Caco-2 (cell line): ENCODE measurements around the gene CEBPA. TPM values are rescaled to one million over a fixed set of nuclear protein-coding genes. Genes with fewer than 3 reads are reported as not detected.

ENCODE experiments used
- BruUV-seq: library from RNA; stranded (reverse); fragments of 400-500 nt; replicated peaks from 2 replicates; lab custom pipeline; 2021; lab: Mats Ljungman, UMichigan
- CTCF ChIA-PET: fragments of 300-600 bp; sonication (Branson Sonifier 250); formaldehyde crosslinking; loops from one replicate; lab custom pipeline; 2022; ENCODE audit warnings: antibody characterized with exemption; lab: Charles Lee
- POLR2A ChIA-PET: fragments of 300-600 bp; sonication (Branson Sonifier 250); formaldehyde crosslinking; loops from one replicate; lab custom pipeline; 2022; ENCODE audit warnings: antibody characterized with exemption; lab: Charles Lee
- DNase-seq, 2 experiments: peaks; one replicate each; pipeline versions ENCODE4 v3.0.0 to v3.0.0-alpha.2; 2020 to 2022
- H3K27me3 ChIP-seq: replicated peaks from 2 replicates; pipeline ENCODE4 v1.6.0; 2011; ENCODE audit warnings: low read length; ENCODE audit not compliant: control insufficient read depth, insufficient read depth
- H3K36me3 ChIP-seq: 2 replicates; pipeline ENCODE4 v1.5.1; 2011; ENCODE audit warnings: low read length; ENCODE audit not compliant: control insufficient read depth, insufficient read depth
- H3K4me1 ChIP-seq: fragments of 250-450 bp; sonication (Bioruptor Pico); 2 replicates; pipeline ENCODE4 v1.5.1; 2020; ENCODE audit warnings: mild to moderate bottlenecking
- H3K4me3 ChIP-seq: 2 replicates; pipeline ENCODE4 v1.5.1; 2011; ENCODE audit warnings: low read depth, mild to moderate bottlenecking, control low read depth, low read length
- H3K9me3 ChIP-seq: fragments of 250-450 bp; sonication (Bioruptor Pico); 2 replicates; pipeline ENCODE4 v1.5.1; 2020; ENCODE audit warnings: mild to moderate bottlenecking, moderate library complexity
- H3K27ac Mint-ChIP-seq: one replicate; pipeline ENCODE4 v1.8.0; 2022; ENCODE audit warnings: mixed read lengths; ENCODE audit not compliant: unreplicated experiment
- H3K27me3 Mint-ChIP-seq: one replicate; pipeline ENCODE4 v1.8.0; 2022; ENCODE audit warnings: mixed read lengths; ENCODE audit not compliant: insufficient read depth, unreplicated experiment
- H3K36me3 Mint-ChIP-seq: one replicate; pipeline ENCODE4 v1.8.0; 2022; ENCODE audit warnings: mild to moderate bottlenecking, mixed read lengths; ENCODE audit not compliant: insufficient read depth, unreplicated experiment
- H3K4me1 Mint-ChIP-seq: one replicate; pipeline ENCODE4 v1.8.0; 2022; ENCODE audit warnings: low read depth, mixed read lengths; ENCODE audit not compliant: unreplicated experiment
- H3K4me3 Mint-ChIP-seq: one replicate; pipeline ENCODE4 v1.8.0; 2022; ENCODE audit warnings: mild to moderate bottlenecking, moderate library complexity, mixed read lengths; ENCODE audit not compliant: unreplicated experiment
- H3K9me3 Mint-ChIP-seq: one replicate; pipeline ENCODE4 v1.8.0; 2022; ENCODE audit warnings: mixed read lengths; ENCODE audit not compliant: unreplicated experiment
- CTCF ChIP-seq, 2 experiments: fragments of 200-600 bp in 1 of 2; IDR thresholded peaks; 1 replicate in 1 of 2; 2 replicates in 1 of 2; pipeline versions ENCODE4 v1.5.1 to v1.8.0; 2011 to 2022; ENCODE audit warnings: antibody characterized with exemption in 1 of 2, control low read depth in 1 of 2, inconsistent platforms in 1 of 2, low read depth in 1 of 2, low read length in 1 of 2, mild to moderate bottlenecking in 1 of 2, moderate library complexity in 1 of 2; ENCODE audit not compliant: insufficient read depth in 1 of 2, severe bottlenecking in 1 of 2, unreplicated experiment in 1 of 2
- intact Hi-C: fragments of 100-400 bp; cut with micrococcal nuclease; formaldehyde crosslinking; loops from one replicate; pipeline ENCODE4 v1.10.0; 2022; ENCODE audit not compliant: unreplicated experiment
- total RNA-seq: library from RNA; stranded (reverse); gene quantifications from 2 replicates; pipeline ENCODE4 v1.2.3, GENCODE V29; 2022

Gene CEBPA
- total RNA-seq, 1 experiment from 2014 or later = 110 TPM

GRCh38 chr19:33257828-33258227, 44.5 kb downstream of the CEBPA start:
- intact Hi-C loops = no loop called here
- Mint-ChIP-seq H3K9me3 (peaks cover 10% of the 10 kb centered on the region), H3K27me3 (no peaks in the 10 kb centered on the region), H3K4me1 (no peaks in the 10 kb centered on the region), H3K4me3 (no peak overlapping the region), H3K27ac (no peak overlapping the region), H3K36me3 (no peaks in the 10 kb centered on the region)
- no peaks in the 10 kb centered on the region for H3K27me3 ChIP-seq
- peaks cover 10% of the 10 kb centered on the region for H3K9me3 ChIP-seq
- CTCF ChIA-PET = no interaction called here
- H3K36me3 ChIP-seq = no peaks in the 10 kb centered on the region
- BruUV-seq = no TSS peak
- DNase-seq = no peak
- no peaks in the 10 kb centered on the region for H3K4me1 ChIP-seq
- POLR2A ChIA-PET = no interaction called here
- no peak overlapping the region for H3K4me3 ChIP-seq
- TF ChIP-seq CTCF (IDR thresholded peaks at IDR 0.05; ENCODE audit: insufficient read depth in 1 of 2, low read depth in 1 of 2, low read length in 1 of 2, severe bottlenecking in 1 of 2, unreplicated experiment in 1 of 2) = no peak

- Mint-ChIP-seq H3K4me3 (no peak overlapping the region), H3K27ac (no peak overlapping the region), H3K36me3 (no peaks in the 10 kb centered on the region), H3K9me3 (peaks cover 10% of the 10 kb centered on the region), H3K4me1 (no peaks in the 10 kb centered on the region), H3K27me3 (no peaks in the 10 kb centered on the region)
- no peak for TF ChIP-seq CTCF (IDR thresholded peaks at IDR 0.05; ENCODE audit: insufficient read depth in 1 of 2, low read depth in 1 of 2, low read length in 1 of 2, severe bottlenecking in 1 of 2, unreplicated experiment in 1 of 2)
- BruUV-seq = no TSS peak
- no peak for DNase-seq
- intact Hi-C loops = no loop called here
- ChIA-PET CTCF (interaction anchor here (0.8 kb wide), 1 partner anchor 12 kb away, joined by 4 read pairs; no protein-coding TSS in a partner anchor), POLR2A (no interaction called here)
- no peak overlapping the region for H3K4me3 ChIP-seq
- peaks cover 10% of the 10 kb centered on the region for H3K9me3 ChIP-seq
- no peaks in the 10 kb centered on the region for H3K4me1 ChIP-seq
- H3K36me3 ChIP-seq = no peaks in the 10 kb centered on the region
- H3K27me3 ChIP-seq = no peaks in the 10 kb centered on the region
These were observed 46.1 kb downstream of the CEBPA start for GRCh38 chr19:33256261-33256660.

- H3K27ac Mint-ChIP-seq = no peak overlapping the region
- POLR2A ChIA-PET = no interaction called here
- no peaks in the 10 kb centered on the region for H3K36me3 Mint-ChIP-seq
- no TSS peak for BruUV-seq
- Histone ChIP-seq H3K36me3 (no peaks in the 10 kb centered on the region), H3K27me3 (no peaks in the 10 kb centered on the region), H3K4me1 (no peaks in the 10 kb centered on the region), H3K4me3 (no peak overlapping the region), H3K9me3 (peaks cover 10% of the 10 kb centered on the region)
- H3K9me3 Mint-ChIP-seq = peaks cover 10% of the 10 kb centered on the region
- intact Hi-C loops = no loop called here
- no peak for TF ChIP-seq CTCF (IDR thresholded peaks at IDR 0.05; ENCODE audit: insufficient read depth in 1 of 2, low read depth in 1 of 2, low read length in 1 of 2, severe bottlenecking in 1 of 2, unreplicated experiment in 1 of 2)
- H3K4me1 Mint-ChIP-seq = no peaks in the 10 kb centered on the region
- no peak for DNase-seq
- H3K4me3 Mint-ChIP-seq = no peak overlapping the region
- CTCF ChIA-PET = no interaction called here
- H3K27me3 Mint-ChIP-seq = no peaks in the 10 kb centered on the region
These were observed 46.6 kb downstream of the CEBPA start for GRCh38 chr19:33255781-33256180.
